ENCODE measurements around the gene TRANK1.
A peak's percentile ranks its signal among the peaks of the same experiment; 100 is the strongest.

TRANK1 gene

GRCh38 chr3:36800533-36801116 is 144.2 kb downstream of the TRANK1 start:
- no peak for DNase-seq (ENCODE audit: low spot score)

DNA sequence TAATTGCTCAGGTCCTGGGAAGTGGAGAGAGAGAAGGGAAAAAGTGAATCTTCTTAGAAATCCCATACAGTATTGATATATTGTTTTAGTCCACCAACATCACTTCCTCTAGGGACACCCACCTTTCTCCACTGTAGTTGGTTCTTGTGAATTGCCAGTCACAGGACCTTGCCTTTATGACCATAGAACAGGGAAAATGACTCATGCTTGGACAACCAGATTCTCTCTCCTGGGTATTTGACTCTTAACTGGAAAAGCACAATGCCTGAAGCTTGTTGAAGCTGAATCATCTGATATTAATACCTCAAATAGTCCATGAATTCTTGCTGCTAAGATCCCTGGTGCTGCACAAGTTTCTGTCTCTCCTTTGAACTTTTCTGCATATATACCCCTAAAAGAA is 148.0 kb downstream of the TRANK1 start:
- no peak for DNase-seq (ENCODE audit: low spot score)

DNA sequence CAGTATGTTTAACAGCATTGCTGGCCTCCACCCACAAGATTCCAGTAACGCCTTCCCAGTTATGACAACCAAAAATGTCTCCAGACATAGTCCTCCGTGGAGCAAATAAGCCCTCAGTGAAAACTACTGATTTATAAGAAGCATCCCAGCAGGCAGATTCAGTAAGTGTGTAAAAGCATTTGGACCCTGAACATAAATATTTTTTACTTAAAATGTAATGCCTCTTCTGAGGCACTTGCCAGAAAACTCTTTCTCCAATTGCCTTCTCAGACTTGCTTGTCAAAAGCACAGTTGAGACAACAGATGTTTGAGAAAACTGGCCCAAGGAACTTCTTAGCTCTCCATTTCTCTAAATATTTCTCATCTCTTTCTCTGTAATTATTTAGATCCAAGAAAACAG is 148.7 kb downstream of the TRANK1 start:
- no peak for DNase-seq (ENCODE audit: low spot score)

- DNase-seq (ENCODE audit: low spot score) = no peak
Observed at GRCh38 chr3:36795622-36796021, 149.2 kb downstream of the TRANK1 start.

- peak; percentile 12 for DNase-seq (ENCODE audit: low spot score)
Observed at GRCh38 chr3:36792342-36792741, 152.5 kb downstream of the TRANK1 start.

- DNase-seq (ENCODE audit: low spot score) = no peak
Observed at GRCh38 chr3:36790765-36791164, 154.1 kb downstream of the TRANK1 start.

GRCh38 chr3:36786921-36787890 is 157.6 kb downstream of the TRANK1 start:
- DNase-seq (ENCODE audit: low spot score) = no peak

GRCh38 chr3:36784138-36784635 is 160.7 kb downstream of the TRANK1 start:
- DNase-seq (ENCODE audit: low spot score) = no peak

- no peak for DNase-seq (ENCODE audit: low spot score)
Observed at GRCh38 chr3:36777424-36778218, 167.2 kb downstream of the TRANK1 start.
